ENCODE results near the gene ADCY2. TPM values are rescaled to one million over a fixed set of nuclear protein-coding genes. Genes with fewer than 3 reads are reported as not detected.

Gene ADCY2
- total and polyA plus RNA-seq, 4 donors: 0.56 to 9.3 (median 6.7) TPM

DNA sequence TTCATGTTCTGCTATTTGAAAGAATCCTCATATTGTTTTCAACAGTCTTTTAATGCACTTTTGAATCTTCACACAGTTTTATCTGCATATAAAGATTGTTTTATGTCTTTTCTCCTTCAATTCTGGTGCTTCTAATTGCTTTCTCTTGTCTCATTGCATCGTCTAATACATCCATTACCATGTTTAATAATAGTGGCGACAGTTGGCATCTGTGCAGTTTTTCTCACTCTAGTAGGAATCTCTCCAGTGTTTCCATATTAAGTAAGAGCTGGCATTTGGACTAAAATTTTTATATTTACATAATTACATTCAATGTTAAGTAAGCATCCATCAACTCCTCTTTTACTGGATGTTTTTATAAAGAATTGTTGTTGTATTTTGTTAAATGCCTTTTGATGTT lies 49.9 kb downstream of the ADCY2 start:
- Histone ChIP-seq H3K4me3 (ENCODE audit: low read length in 2 of 2) (no peak overlapping the region), H3K36me3 (ENCODE audit: control insufficient read depth in 1 of 2, insufficient read depth in 2 of 2, low read length in 1 of 2) (no peaks in the 10 kb centered on the region), H3K4me1 (ENCODE audit: control insufficient read depth in 1 of 2, insufficient read depth in 2 of 2, low read length in 2 of 2) (no peaks in the 10 kb centered on the region), H3K27me3 (ENCODE audit: control insufficient read depth in 1 of 2, insufficient read depth in 2 of 2, low read length in 1 of 2) (no peaks in the 10 kb centered on the region), H3K27ac (ENCODE audit: low read depth in 1 of 2, low read length in 2 of 2) (no peak overlapping the region), H3K9me3 (ENCODE audit: control insufficient read depth, low read length) (no peaks in the 10 kb centered on the region)
- DNase-seq (no peak), ATAC-seq (ENCODE audit: low FRiP score) (no peak)
- WGBS, 2 donors: 51 to 58% methylated on average over 2 of the region's 2 CpGs
- intact Hi-C loops (cut with DNase I): no loop called here

DNA sequence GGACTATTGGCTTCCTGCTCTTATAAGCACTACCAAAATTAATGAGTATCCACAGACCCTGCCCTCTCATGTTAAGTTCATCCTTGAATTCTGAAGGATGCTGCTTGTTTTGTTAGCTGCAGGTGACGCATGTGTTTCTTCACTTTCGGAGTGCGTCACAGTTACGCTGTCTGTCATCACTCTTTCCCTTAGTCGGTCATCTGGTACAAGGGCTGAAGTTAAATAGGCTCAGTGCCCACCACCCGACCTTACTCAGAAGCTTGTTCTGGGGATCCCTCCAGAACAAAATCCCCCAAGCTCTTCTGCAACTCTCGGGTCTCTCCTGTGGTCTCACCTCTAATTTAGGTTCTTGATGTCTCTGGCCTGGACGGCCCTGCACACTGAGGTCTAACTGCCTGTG lies 51.0 kb downstream of the ADCY2 start:
- Histone ChIP-seq H3K9me3 (ENCODE audit: control insufficient read depth, low read length) (no peaks in the 10 kb centered on the region), H3K4me3 (ENCODE audit: low read length in 2 of 2) (no peak overlapping the region), H3K27ac (ENCODE audit: low read depth in 1 of 2, low read length in 2 of 2) (no peak overlapping the region), H3K27me3 (ENCODE audit: control insufficient read depth in 1 of 2, insufficient read depth in 2 of 2, low read length in 1 of 2) (no peaks in the 10 kb centered on the region), H3K4me1 (ENCODE audit: control insufficient read depth in 1 of 2, insufficient read depth in 2 of 2, low read length in 2 of 2) (no peaks in the 10 kb centered on the region), H3K36me3 (ENCODE audit: control insufficient read depth in 1 of 2, insufficient read depth in 2 of 2, low read length in 1 of 2) (no peaks in the 10 kb centered on the region)
- DNase-seq (no peak), ATAC-seq (ENCODE audit: low FRiP score) (no peak)
- intact Hi-C loops (cut with DNase I): no loop called here
- 82 to 83% methylated on average over 8 of the region's 8 CpGs for WGBS, 2 donors

DNA sequence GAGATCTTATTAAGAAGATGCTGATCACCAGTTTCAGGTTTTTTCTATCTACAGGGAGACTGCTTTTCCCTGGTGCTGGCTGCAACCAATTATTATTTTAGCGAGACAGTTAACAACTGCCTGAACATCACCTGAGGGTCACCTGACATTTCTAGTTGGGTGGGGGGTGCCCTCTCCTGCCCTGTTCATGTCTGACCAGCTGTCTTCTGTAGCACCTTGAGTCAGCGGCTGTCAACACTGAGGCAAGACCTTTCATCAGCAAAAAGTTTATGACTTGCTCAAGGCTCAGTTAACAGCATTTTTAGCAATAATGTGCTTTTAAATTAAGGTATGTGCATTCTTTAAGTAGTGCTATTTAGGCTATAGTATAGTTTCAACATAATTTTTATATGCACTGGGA lies 58.0 kb downstream of the ADCY2 start:
- Histone ChIP-seq H3K4me1 (ENCODE audit: control insufficient read depth in 1 of 2, insufficient read depth in 2 of 2, low read length in 2 of 2) (no peaks in the 10 kb centered on the region), H3K9me3 (ENCODE audit: control insufficient read depth, low read length) (peaks cover 2% of the 10 kb centered on the region), H3K27me3 (ENCODE audit: control insufficient read depth in 1 of 2, insufficient read depth in 2 of 2, low read length in 1 of 2) (no peaks in the 10 kb centered on the region), H3K4me3 (ENCODE audit: low read length in 2 of 2) (no peak overlapping the region), H3K36me3 (ENCODE audit: control insufficient read depth in 1 of 2, insufficient read depth in 2 of 2, low read length in 1 of 2) (peaks cover 0 to 3% of the 10 kb centered on the region in 2 donors), H3K27ac (ENCODE audit: low read depth in 1 of 2, low read length in 2 of 2) (no peak overlapping the region)
- ATAC-seq (ENCODE audit: low FRiP score): no peak
- DNase-seq: no peak
- WGBS, 2 donors: 93 to 96% methylated on average over 2 of the region's 2 CpGs
- intact Hi-C loops (cut with DNase I): no loop called here

DNA sequence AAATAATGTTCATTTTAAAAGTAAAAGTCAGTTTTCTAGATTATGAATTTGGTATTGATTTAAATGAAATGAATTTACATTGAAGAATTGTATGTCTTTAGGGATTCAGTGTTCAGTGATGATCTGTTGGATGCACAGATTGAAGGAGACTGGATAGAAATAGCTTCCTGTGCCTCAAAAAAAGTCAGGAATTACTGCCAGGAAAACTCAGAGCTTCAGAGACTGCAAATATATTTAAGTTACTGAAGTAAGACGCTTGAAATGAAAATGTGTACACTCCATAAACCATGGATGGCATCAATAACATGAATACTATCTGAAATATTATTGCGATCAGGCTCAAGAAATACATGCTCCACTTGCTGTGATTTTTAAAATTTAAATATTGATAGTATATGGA lies 60.3 kb downstream of the ADCY2 start:
- Histone ChIP-seq H3K4me1 (ENCODE audit: control insufficient read depth in 1 of 2, insufficient read depth in 2 of 2, low read length in 2 of 2) (no peaks in the 10 kb centered on the region), H3K27ac (ENCODE audit: low read depth in 1 of 2, low read length in 2 of 2) (no peak overlapping the region), H3K4me3 (ENCODE audit: low read length in 2 of 2) (no peak overlapping the region), H3K27me3 (ENCODE audit: control insufficient read depth in 1 of 2, insufficient read depth in 2 of 2, low read length in 1 of 2) (no peaks in the 10 kb centered on the region), H3K9me3 (ENCODE audit: control insufficient read depth, low read length) (peaks cover 2% of the 10 kb centered on the region), H3K36me3 (ENCODE audit: control insufficient read depth in 1 of 2, insufficient read depth in 2 of 2, low read length in 1 of 2) (peaks cover 0 to 3% of the 10 kb centered on the region in 2 donors)
- intact Hi-C loops (cut with DNase I): no loop called here
- ATAC-seq (ENCODE audit: low FRiP score) (no peak), DNase-seq (no peak)
- 79 to 84% methylated on average over 2 of the region's 2 CpGs for WGBS, 2 donors

DNA sequence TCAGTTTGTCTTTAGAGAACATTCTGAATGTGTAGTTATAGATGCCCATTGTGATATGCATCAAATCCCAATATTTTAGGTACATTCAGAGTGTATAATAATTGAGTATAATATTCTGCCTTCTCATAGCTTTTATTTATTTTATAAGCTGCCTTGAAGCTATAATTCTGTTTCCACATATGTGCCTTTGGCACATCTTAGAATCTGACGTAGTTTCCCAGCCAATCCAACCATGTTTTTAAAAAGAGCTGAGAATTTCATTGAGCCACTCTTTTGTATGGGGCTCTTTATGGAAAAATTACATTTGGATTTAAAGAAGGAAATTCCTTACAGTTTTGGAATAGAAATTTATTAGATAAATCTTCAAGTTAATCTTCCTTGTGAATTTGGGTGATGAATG lies 65.4 kb downstream of the ADCY2 start:
- 24 to 36% methylated on average over 1 of the region's 1 CpG for WGBS, 2 donors
- DNase-seq (no peak), ATAC-seq (ENCODE audit: low FRiP score) (no peak)
- Histone ChIP-seq H3K9me3 (ENCODE audit: control insufficient read depth, low read length) (peaks cover 5% of the 10 kb centered on the region), H3K27me3 (ENCODE audit: control insufficient read depth in 1 of 2, insufficient read depth in 2 of 2, low read length in 1 of 2) (no peaks in the 10 kb centered on the region), H3K4me1 (ENCODE audit: control insufficient read depth in 1 of 2, insufficient read depth in 2 of 2, low read length in 2 of 2) (peaks cover 0 to 1% of the 10 kb centered on the region in 2 donors), H3K36me3 (ENCODE audit: control insufficient read depth in 1 of 2, insufficient read depth in 2 of 2, low read length in 1 of 2) (no peaks in the 10 kb centered on the region), H3K4me3 (ENCODE audit: low read length in 2 of 2) (no peak overlapping the region), H3K27ac (ENCODE audit: low read depth in 1 of 2, low read length in 2 of 2) (no peak overlapping the region)
- intact Hi-C loops (cut with DNase I): no loop called here

DNA sequence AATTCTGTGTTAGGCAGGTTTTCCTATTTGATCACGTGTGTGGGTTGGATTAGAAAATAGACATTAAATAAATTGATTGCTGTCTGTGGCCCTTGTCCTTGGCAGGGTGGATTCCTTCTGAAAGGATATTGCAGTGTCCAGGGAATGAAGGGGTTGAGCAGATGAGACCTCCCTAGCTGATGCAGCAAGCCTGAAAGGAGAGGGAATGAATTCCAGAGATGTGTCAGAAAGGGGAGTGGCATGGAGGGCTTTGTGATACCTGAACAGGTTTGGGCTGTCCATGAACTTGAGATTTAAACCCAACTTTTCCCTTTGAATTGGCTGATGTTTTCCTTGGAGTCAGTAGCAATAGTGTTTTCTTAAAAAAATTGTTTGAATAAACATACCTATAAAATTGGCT lies 66.8 kb downstream of the ADCY2 start:
- Histone ChIP-seq H3K9me3 (ENCODE audit: control insufficient read depth, low read length) (peaks cover 4% of the 10 kb centered on the region), H3K27ac (ENCODE audit: low read depth in 1 of 2, low read length in 2 of 2) (no peak overlapping the region), H3K36me3 (ENCODE audit: control insufficient read depth in 1 of 2, insufficient read depth in 2 of 2, low read length in 1 of 2) (no peaks in the 10 kb centered on the region), H3K4me1 (ENCODE audit: control insufficient read depth in 1 of 2, insufficient read depth in 2 of 2, low read length in 2 of 2) (peaks cover 0 to 1% of the 10 kb centered on the region in 2 donors), H3K27me3 (ENCODE audit: control insufficient read depth in 1 of 2, insufficient read depth in 2 of 2, low read length in 1 of 2) (no peaks in the 10 kb centered on the region), H3K4me3 (ENCODE audit: low read length in 2 of 2) (no peak overlapping the region)
- intact Hi-C loops (cut with DNase I): no loop called here
- WGBS, 2 donors: 80 to 83% methylated on average over 1 of the region's 1 CpG
- DNase-seq (no peak), ATAC-seq (ENCODE audit: low FRiP score) (no peak)

DNA sequence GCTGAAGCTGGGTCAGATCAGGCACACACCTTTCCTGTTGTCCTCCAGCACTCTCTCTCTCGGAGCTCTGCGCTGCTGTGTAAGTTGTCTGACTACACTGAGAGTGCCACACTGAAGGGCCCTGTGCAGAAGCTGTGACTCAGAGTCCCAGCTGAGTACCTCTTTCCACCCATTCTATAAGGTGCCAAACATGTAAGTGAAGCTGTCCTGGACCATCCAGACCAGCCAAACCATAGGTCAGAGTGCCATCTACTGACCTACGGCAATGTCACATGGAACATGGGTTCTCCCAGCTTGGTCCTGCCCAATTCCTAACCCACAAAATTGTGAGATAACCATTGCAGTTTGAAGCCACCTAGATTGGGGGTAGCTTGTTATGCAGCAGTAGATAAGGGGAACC lies 68.2 kb downstream of the ADCY2 start:
- intact Hi-C loops (cut with DNase I): no loop called here
- Histone ChIP-seq H3K9me3 (ENCODE audit: control insufficient read depth, low read length) (peaks cover 4% of the 10 kb centered on the region), H3K4me1 (ENCODE audit: control insufficient read depth in 1 of 2, insufficient read depth in 2 of 2, low read length in 2 of 2) (peaks cover 0 to 1% of the 10 kb centered on the region in 2 donors), H3K4me3 (ENCODE audit: low read length in 2 of 2) (no peak overlapping the region), H3K27ac (ENCODE audit: low read depth in 1 of 2, low read length in 2 of 2) (no peak overlapping the region), H3K36me3 (ENCODE audit: control insufficient read depth in 1 of 2, insufficient read depth in 2 of 2, low read length in 1 of 2) (no peaks in the 10 kb centered on the region), H3K27me3 (ENCODE audit: control insufficient read depth in 1 of 2, insufficient read depth in 2 of 2, low read length in 1 of 2) (no peaks in the 10 kb centered on the region)
- DNase-seq (no peak), ATAC-seq (ENCODE audit: low FRiP score) (no peak)
- 81 to 83% methylated on average over 3 of the region's 3 CpGs for WGBS, 2 donors

DNA sequence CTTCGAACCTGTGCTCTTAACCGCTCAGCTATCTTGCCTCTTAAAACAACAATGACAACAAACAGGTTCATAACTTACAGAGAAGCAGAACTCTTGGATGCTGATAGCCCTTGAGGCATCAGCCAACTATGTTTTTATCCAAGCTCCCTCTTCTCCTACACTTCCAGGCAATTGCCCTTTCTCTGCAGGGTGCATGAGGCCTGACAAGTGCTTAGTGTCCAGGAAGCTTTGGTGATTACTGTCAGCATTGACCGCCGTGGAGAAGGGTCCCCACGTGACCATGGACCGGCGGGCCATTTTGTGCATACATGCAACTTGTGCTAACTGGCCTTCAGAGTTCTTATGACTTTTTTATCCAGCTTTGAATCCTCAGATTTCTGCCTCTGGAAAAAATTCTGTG lies 71.2 kb downstream of the ADCY2 start:
- no peak for DNase-seq
- H3K27me3 ChIP-seq (ENCODE audit: control insufficient read depth in 1 of 2, insufficient read depth in 2 of 2, low read length in 1 of 2): no peaks in the 10 kb centered on the region
- H3K4me3 ChIP-seq (ENCODE audit: low read length in 2 of 2): no peak overlapping the region
- peaks cover 0 to 1% of the 10 kb centered on the region in 2 donors for H3K4me1 ChIP-seq (ENCODE audit: control insufficient read depth in 1 of 2, insufficient read depth in 2 of 2, low read length in 2 of 2)
- H3K27ac ChIP-seq (ENCODE audit: low read depth in 1 of 2, low read length in 2 of 2): no peak overlapping the region
- intact Hi-C loops (cut with DNase I): no loop called here
- H3K36me3 ChIP-seq (ENCODE audit: control insufficient read depth in 1 of 2, insufficient read depth in 2 of 2, low read length in 1 of 2): no peaks in the 10 kb centered on the region
- WGBS, 2 donors: 67 to 72% methylated on average over 7 of the region's 7 CpGs
- ATAC-seq (ENCODE audit: low FRiP score): no peak
- peaks cover 4% of the 10 kb centered on the region for H3K9me3 ChIP-seq (ENCODE audit: control insufficient read depth, low read length)

DNA sequence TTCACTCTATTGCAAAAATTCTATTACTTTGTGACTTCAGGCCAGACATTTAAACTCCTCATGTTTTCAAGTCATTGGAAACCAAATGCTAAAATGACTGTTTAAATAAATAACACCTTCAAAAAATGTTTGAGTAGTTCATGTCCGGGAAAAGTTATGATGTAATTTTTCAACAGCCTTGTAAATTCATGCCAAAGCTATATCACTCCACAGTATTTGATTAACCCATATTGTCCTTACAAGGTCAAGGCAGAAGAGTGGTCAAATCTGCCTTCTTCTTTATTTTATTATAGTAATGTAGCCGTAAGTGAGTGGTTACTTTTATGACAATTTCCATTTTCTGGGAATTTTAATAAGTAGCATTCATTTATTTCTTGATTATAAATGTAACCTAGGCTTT lies 72.8 kb downstream of the ADCY2 start:
- Histone ChIP-seq H3K27me3 (ENCODE audit: control insufficient read depth in 1 of 2, insufficient read depth in 2 of 2, low read length in 1 of 2) (no peaks in the 10 kb centered on the region), H3K27ac (ENCODE audit: low read depth in 1 of 2, low read length in 2 of 2) (no peak overlapping the region), H3K9me3 (ENCODE audit: control insufficient read depth, low read length) (peaks cover 4% of the 10 kb centered on the region), H3K36me3 (ENCODE audit: control insufficient read depth in 1 of 2, insufficient read depth in 2 of 2, low read length in 1 of 2) (no peaks in the 10 kb centered on the region), H3K4me3 (ENCODE audit: low read length in 2 of 2) (no peak overlapping the region), H3K4me1 (ENCODE audit: control insufficient read depth in 1 of 2, insufficient read depth in 2 of 2, low read length in 2 of 2) (peaks cover 0 to 1% of the 10 kb centered on the region in 2 donors)
- WGBS, 2 donors: 46 to 56% methylated on average over 2 of the region's 2 CpGs
- DNase-seq (no peak), ATAC-seq (ENCODE audit: low FRiP score) (no peak)
- intact Hi-C loops (cut with DNase I): no loop called here

Data from aorta (tissue), 5 donors.